Right ventricle myocardium inferior (tissue), 1 donor: ENCODE data around the gene MPDU1. TPM values are rescaled to one million over a fixed set of nuclear protein-coding genes. Genes with fewer than 3 reads are reported as not detected.

Source experiments
- ATAC-seq: fragments of 200-7000 bp; cut with Tn5 transposase; one replicate; pipeline ENCODE4 v1.9.1; 2020; ENCODE audit warnings: mild to moderate bottlenecking, moderate library complexity
- DNase-seq: peaks from one replicate; pipeline ENCODE4 v3.0.0; 2021; ENCODE audit errors: missing footprints
- intact Hi-C: fragments of 100-400 bp; cut with DNase I; formaldehyde crosslinking; loops from one replicate; pipeline ENCODE4 v1.11.0; 2022
- total RNA-seq: library from RNA; stranded (reverse); fragmentation: NEBNext Ultra II Directional; extraction: Animal tissue kit (Norgen Biotek cat#: 25700); gene quantifications from one replicate; pipeline ENCODE4 v1.2.1, GENCODE V29; 2021
- donor health status: DM: no; HTN: yes; CAD: no; lungs with severe emphysema.

MPDU1 gene
- total RNA-seq, 1 donor from 2014 or later, result 32.0 TPM

GRCh38 chr17:7575959-7576358, 7.7 kb upstream of the MPDU1 start:
- intact Hi-C loops, result loop anchor here (10.0 kb wide), 1 partner anchor 279 kb away; the partner anchor contains the start of genes CYB5D1, NAA38 and TMEM88
- ATAC-seq, result no peak

GRCh38 chr17:7576432-7576937, 7.2 kb upstream of the MPDU1 start:
- DNase-seq (no peak), ATAC-seq (no peak)
- intact Hi-C loops, result loop anchor here (10.0 kb wide), 1 partner anchor 278 kb away; the partner anchor contains the start of genes CYB5D1, NAA38 and TMEM88

More at GRCh38 chr17:7575959-7576358, 7.7 kb upstream of the MPDU1 start:
- no peak for DNase-seq

- intact Hi-C loops, result loop anchor here (10.0 kb wide), 1 partner anchor 277 kb away; the partner anchor contains the start of genes CYB5D1, NAA38 and TMEM88
- DNase-seq, result no peak
- ATAC-seq, result no peak
These were observed 6.1 kb upstream of the MPDU1 start for GRCh38 chr17:7577327-7578199.

- DNase-seq (peak; percentile 84), ATAC-seq (peak; percentile 42)
- intact Hi-C loops, result loop anchor here (10.0 kb wide), 1 partner anchor 276 kb away; the partner anchor contains the start of genes CYB5D1, NAA38 and TMEM88
These were observed 4.4 kb upstream of the MPDU1 start, which contains the start of gene CD68 for GRCh38 chr17:7579001-7579833. Gene CD68 (plus strand): TSS chr17:7579638. CDS start chr17:7579678, 40 bp downstream.

- ATAC-seq (no peak), DNase-seq (no peak)
- intact Hi-C loops, result loop anchor here (10.0 kb wide), 2 partner anchors 255 to 275 kb away; partner anchors contain the start of genes CYB5D1, NAA38, NEURL4 and TMEM88
These were observed 3.6 kb upstream of the MPDU1 start for GRCh38 chr17:7579834-7580603.

- ATAC-seq, result no peak
- intact Hi-C loops, result loop anchor here (10.0 kb wide), 1 partner anchor 256 kb away; the partner anchor contains the start of gene NEURL4
These were observed 2.8 kb upstream of the MPDU1 start for GRCh38 chr17:7580604-7581575.

GRCh38 chr17:7582396-7583252, 1.0 kb upstream of the MPDU1 start:
- DNase-seq, result no peak
- intact Hi-C loops, result loop anchor here (2.0 to 10.0 kb wide), 2 partner anchors 104 to 258 kb away; partner anchors contain the start of genes NEURL4 and TP53
- no peak for ATAC-seq

More at GRCh38 chr17:7580604-7581575, 2.8 kb upstream of the MPDU1 start:
- DNase-seq, result no peak

- DNase-seq (no peak), ATAC-seq (no peak)
- intact Hi-C loops, result loop anchor here (5.0 to 10.0 kb wide), 3 partner anchors 150 to 262 kb away; partner anchors contain the start of genes FGF11, NEURL4, TMEM102 and TMEM95
These were observed 3.2 kb downstream of the MPDU1 start for GRCh38 chr17:7586673-7587419.

GRCh38 chr17:7587420-7588151, 3.9 kb downstream of the MPDU1 start:
- intact Hi-C loops, result loop anchor here (5.0 to 10.0 kb wide), 3 partner anchors 150 to 263 kb away; partner anchors contain the start of genes FGF11, NEURL4, TMEM102 and TMEM95
- DNase-seq, result no peak
- ATAC-seq, result no peak

- DNase-seq (no peak), ATAC-seq (peak; percentile 2)
- intact Hi-C loops, result loop anchor here (5.0 to 10.0 kb wide), 3 partner anchors 151 to 264 kb away; partner anchors contain the start of genes FGF11, NEURL4, TMEM102 and TMEM95
These were observed 5.0 kb downstream of the MPDU1 start for GRCh38 chr17:7588553-7589203.

GRCh38 chr17:7589204-7589868, 5.7 kb downstream of the MPDU1 start:
- peak; percentile 84 for ATAC-seq
- intact Hi-C loops, result loop anchor here (5.0 to 10.0 kb wide), 3 partner anchors 152 to 265 kb away; partner anchors contain the start of genes FGF11, NEURL4, TMEM102 and TMEM95
- DNase-seq, result peak; percentile 94

- no peak for DNase-seq
- no peak for ATAC-seq
These were observed 6.4 kb downstream of the MPDU1 start, which contains the start of gene SOX15 for GRCh38 chr17:7589891-7590691. Gene SOX15 (minus strand): TSS chr17:7590094. CDS start chr17:7589676, 418 bp downstream.

More at GRCh38 chr17:7589891-7590691, 6.4 kb downstream of the MPDU1 start, which contains the start of gene SOX15:
- intact Hi-C loops, result loop anchor here (5.0 to 10.0 kb wide), 3 partner anchors 153 to 265 kb away; partner anchors contain the start of genes FGF11, NEURL4, TMEM102 and TMEM95
